HG02840 (cell line): ENCODE measurements around the gene TRIP12.
"Not testable (repeated sequence)": the region's sequence is repeated elsewhere in the genome, so short reads cannot be mapped to it uniquely, and the experiment has no call there.

Experiments used
- ATAC-seq: cut with Tn5 transposase; IDR thresholded peaks from one replicate; pipeline ENCODE4 v1.9.1; 2021; ENCODE audit warnings: mild to moderate bottlenecking, moderate library complexity, moderate number of reproducible peaks; ENCODE audit not compliant: unreplicated experiment, low FRiP score

The TRIP12 gene

DNA sequence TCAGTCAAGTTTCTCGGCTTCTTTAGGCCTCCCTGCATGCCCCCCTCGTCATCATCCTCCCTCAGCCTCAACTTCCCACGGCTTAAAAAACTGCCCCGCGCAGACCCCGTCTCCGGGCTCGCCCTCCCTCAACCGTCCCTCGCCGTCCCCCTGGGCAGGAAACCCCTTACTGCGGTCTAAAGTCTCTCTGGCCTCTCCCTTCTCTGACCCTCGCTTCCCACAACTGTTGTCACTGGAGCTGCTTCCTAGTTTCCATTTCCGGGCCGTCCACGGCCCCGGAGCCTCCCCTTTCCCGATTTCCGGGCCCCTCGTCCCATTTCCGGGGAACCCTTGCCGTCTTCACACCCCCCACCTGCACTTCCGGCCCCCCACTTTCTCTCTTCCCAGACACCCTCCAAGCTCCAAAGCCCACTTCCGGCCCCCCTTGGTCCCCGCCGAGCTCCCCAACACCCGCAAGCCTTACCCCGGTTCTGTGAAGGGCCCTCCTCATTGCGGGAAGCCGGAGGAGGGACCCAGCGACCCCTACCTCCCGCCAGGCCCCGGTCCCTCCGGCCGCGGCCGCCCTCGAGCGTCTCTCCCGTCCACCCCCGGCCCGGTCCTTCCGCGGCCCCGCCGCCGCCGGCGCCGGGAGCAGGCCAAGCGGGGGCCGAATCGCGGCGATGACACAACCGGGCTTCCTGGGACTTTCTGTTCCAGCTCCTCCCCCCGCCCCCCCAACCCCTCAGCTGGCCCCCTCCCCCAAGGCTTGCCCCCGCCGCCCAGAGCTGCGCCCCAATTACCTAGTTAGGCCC lies 513 bp downstream of the TRIP12 start:
- peak; percentile 26 for ATAC-seq

DNA sequence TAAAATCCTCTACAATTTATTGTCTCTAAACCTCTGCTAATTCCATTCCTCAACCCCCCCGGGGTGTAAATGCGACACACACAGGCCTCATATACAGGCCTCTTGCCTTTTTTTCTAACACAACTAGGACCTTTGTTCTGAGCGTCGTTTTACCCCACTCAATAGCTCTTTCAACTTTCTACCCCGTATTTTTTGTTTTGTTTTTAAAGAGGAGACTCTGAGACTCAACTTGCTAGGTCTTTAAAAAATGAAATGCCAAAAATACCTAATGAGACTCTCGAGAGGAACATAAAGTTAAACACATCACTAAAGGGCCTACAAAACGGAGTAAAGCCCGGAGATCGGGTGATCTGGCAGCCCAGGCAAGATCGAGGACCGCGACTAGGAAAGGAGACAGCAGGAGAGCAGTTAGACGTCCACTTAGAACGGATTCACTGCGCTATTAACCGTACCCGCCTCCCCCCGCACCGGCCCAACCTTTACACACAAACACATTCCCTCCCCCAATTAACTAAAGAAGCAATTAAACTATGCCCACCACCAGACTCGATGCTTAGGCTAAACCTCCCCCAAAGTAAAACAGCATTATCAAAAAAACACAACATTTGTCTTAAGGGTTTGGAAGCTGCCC lies 1.7 kb downstream of the TRIP12 start:
- no peak for ATAC-seq

DNA sequence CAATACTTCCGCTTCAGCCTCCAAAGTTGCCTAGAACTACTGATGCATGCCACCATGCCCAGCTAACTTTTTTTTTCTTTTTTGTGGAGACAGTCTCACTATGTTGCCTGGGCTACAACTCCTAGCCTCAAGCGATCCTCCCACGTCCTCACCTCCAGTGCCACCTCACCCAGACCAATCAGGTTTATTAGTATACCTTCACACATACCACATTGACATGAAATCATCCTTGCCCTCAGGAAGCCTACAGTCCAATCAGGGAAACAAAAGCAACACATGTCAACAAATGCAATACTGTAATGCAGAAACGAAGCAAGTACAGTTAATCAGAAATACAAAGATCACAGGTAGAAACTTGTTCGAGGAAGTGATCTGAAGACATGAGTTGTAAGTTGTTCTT lies 4.0 kb downstream of the TRIP12 start:
- ATAC-seq: no peak

DNA sequence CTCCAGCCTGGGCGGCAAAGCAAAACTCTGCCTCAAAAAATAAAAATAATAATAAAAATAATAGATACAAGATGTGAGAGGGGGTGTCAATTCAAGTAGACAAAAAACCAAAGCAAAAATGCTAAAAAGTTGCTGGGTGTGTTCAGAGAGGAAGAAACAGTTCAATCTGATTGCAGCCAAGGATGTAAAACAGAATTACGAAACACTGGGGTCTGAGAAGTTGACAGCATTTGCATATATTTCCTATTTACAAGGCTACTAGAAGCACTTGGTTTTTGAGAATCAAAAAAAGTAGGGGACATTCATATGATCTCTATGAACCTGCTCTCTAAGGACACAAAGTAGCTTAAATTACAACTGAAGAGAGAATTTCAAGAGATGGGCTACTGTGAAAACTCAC lies 7.6 kb downstream of the TRIP12 start:
- no peak for ATAC-seq

DNA sequence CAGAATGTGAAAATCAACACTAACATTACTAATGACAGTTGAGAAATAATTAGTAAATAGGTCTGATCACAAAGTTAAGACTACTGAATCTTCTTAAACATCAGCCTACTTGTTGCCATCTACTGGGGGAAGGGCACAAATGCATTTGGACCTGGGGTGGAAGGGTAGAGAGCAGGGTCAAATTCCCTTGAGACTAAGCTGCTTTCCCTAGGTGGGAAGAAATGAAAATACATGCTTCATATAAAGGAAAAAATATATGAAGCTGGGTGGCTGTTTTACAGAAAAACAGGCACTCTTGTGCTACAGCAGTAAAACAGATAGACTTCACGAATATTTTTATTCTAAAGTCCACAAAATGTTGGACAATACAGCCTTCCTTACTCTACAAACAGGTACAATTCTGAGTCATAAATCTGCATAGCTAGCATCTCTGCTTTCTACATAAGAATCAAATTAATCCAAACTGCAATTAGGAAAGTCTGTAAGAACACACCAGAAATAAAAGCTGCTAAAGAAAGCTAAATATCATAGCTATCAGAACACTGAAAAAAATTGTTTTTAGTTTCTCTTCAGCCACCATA lies 10.9 kb downstream of the TRIP12 start:
- peak; percentile 56 for ATAC-seq

DNA sequence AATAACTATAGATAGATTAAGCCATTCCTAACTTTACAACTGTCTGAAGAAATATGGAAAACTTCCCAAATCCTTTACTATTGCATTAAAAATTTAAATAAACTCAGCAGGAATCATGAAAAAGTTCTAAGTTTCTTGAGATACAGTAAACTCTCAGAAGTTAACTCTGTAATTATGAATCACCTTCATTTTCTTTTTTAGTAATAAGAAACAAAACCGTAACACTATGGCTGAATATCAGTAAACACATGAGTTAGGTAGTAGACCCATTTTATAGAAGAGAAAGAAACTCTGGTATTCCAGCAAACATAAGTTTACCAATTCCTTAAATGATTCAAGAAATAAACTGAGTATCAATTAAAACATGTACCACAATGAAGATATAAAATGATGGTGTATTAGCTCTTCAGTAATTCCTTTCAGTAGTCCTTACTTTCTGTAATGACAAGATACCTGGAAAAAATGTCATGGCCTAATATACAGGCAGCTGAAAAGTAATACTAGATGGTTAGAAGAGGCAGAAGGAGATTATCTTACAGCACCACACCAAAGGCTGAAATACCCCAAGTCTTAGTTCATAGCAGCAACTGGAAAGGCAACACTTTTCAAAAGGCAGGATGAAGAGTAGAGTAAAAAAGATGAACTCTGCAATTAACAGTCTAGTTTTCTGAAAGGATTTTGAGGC lies 11.5 kb downstream of the TRIP12 start:
- ATAC-seq: no peak

DNA sequence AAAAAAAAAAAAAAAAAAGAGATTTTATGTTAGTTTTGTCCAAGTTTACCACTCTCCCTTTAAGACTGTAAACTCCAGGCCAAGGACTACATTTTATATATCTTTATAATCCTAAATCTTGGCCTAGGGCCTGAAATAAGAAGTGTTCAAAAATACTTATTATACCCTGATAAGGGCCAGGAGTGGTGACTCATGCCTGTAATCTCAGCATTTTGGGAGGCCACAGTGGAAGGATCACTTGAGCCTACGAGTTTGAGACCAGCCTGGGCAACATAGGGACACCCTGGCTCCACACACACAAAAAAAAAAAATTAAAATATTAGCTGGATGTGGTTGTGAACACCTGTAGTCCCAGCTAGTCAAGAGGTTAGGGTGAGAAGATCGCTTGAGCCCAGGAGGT lies 12.7 kb downstream of the TRIP12 start:
- no peak for ATAC-seq

DNA sequence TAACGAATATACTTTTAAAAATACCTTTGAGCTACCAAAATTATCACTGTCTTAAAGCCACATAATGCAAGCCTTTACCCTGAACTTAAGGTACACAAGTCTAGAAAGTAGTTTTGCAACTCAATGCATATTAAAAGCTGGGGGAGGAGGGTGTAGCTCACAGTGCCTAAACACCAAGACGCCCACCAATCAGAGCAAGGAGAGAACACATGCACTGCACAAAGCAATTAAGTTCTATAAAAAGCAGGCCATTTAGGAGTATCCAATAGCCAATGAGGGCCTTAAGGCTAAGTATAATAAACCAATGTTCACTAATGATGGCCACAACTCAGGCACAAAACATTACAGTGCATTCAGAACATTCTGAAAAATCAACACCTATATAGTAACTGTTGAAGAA lies 16.2 kb downstream of the TRIP12 start:
- no peak for ATAC-seq

DNA sequence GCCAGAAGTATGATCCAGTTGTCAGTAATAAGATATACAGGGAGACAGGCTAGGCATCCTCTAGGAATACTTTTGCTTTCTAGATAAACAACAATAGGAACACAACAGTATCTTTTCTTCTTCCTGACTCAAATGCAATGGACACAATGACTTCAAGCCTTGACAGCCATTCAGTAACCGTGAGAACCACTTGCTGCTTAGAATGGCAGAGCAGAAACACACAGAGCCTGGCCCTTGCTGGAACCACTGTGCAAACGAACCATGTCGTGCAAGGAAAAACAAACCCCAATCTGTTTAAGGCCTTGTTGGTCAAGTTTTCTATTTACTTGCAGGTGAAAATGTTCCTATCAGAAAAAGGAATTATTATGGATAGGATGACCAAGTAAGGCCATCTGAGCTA lies 18.8 kb downstream of the TRIP12 start:
- no peak for ATAC-seq

DNA sequence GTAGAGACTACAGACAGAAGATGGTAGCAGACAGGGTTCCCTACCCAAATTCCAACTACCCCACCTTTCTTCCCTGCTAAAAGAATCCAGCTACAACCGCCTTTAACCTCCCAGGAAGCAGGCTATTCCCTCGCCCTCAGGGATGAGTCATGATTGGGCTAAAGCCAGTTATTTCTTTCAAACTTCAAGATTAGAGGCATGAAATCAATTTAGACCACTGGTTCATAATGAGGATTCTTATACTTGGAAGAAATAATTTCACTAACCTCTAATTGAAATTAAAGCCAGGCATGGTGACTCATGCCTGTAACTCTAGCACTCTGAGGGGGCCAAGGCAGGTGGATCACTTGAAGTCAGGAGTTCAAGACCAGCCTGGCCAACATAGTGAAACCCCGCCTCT lies 20.0 kb downstream of the TRIP12 start:
- no peak for ATAC-seq

DNA sequence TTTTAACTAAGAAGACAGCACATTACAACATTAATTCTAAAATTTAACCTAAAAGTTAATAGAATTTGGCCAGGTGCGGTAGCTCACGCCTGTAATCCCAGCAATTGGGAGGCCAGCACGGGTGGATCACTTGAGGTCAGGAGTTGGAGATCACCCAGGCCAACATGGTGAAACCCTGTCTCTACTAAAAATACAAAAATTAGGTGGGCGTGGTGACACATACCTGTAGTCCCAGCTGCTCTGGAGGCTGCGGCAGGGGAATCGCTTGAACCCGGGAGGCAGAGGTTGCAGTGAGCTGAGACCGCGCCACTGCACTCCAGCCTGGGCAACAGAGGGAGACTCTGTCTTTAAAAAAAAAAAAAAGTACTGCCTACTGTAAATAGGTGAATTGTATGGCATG lies 21.3 kb downstream of the TRIP12 start:
- ATAC-seq: not testable (repeated sequence)

DNA sequence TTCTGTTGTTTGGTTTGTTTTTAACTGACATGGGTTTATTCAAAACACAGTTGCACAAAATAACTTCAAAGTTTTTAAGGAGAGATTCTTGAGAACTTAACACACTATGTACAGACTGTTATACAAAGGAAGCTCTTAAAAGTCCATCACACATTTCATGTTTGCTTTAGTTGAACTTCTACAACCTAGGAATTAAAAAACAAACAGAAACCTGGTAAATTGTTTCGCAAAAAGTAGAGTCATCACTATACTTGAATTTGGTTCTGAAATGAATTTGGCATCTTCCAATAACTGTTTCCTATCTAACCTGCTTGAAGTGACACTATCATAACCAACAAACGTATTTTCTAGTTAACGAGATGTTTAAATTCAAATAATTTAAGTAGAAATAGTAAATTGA lies 21.8 kb downstream of the TRIP12 start:
- ATAC-seq: no peak

DNA sequence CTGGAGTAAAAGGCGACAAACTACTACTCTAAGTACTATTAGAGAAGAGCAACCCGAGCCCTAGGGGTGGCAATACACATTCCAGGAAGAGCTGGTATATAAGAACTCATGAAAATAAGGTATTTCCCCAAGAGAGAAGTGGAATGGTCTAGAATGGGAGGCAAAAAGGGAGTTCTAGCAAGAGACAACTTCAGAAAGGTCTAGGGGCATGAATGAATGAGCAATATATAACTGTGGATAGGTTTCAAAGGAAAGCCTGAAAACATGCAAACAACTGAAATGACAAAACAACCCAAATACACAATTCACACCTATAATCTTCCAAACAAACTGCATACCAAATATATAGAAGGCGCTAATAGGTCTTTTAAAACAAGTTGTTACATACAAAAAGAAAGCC lies 22.2 kb downstream of the TRIP12 start:
- ATAC-seq: no peak

DNA sequence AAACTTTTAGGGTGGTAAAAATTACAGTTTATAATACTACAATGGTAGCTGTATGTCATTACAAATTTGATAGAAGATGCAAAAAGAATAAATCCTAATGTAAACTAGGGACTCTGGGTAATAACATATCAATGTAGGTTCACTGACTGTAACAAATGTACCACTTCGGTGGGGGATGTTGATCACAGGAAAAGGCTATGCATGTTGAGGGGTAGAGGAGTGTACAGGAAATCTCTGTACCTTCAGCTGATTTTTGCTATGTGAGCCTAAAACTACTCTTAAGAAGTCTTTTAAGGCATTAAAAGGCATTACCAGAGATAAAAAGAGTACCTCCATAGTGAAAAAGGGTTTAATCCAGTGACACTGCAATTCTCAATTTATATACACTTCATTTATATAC lies 25.0 kb downstream of the TRIP12 start:
- ATAC-seq: no peak

DNA sequence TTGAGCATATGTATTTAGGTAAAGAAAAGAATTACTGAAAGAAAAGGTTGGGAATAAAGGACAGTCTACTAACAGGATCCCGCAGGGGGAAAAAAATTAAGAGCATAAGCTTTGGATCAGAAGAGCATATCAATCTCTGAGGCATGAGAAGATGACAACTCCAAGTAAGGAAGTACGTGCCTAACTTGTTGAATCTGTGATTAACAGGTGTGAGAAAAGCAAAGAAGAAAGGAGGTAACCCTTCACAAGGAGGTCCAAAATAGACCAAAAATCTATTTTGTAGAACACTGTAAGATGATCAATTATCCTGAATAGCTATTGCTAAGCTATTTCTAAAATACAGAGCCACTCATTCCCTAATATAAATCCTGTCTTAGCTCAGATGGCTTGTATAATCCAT lies 32.8 kb downstream of the TRIP12 start:
- ATAC-seq: no peak

DNA sequence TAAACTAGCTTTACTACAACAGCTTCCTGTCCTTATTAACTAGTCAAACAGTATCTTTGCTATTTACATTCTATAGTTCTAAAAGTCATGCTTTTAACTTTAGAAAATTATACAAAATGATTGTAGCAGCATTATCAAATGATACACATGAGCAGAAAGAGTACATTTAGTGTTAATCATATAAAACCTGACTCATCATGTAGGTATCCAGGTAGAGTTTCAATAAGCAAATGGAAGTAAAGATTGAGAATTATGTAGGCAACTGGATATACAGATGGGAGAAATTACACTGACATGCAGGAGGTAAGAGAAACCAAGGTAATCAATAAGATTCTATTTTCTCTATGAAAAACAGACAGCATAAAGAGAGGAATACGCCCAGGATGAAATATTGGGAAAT lies 33.8 kb downstream of the TRIP12 start:
- ATAC-seq: no peak

DNA sequence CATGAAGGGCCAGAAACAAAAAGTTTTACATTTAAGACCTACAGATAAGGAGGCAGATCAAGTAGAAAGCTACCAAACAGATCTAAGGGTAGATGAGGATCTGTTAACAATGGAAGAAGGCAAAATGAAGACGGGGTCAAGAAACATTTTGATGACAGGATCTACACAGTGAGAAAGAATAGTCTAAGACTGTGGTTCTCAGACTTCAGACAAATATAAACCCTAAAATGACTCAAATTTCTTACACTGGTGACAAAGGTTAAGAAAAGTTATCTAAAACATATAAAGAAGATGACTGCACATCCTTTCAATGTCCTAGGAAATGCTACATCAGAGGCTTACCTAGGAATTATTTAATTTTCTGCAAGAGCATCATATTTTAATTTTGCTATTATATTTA lies 34.4 kb downstream of the TRIP12 start:
- ATAC-seq: no peak

DNA sequence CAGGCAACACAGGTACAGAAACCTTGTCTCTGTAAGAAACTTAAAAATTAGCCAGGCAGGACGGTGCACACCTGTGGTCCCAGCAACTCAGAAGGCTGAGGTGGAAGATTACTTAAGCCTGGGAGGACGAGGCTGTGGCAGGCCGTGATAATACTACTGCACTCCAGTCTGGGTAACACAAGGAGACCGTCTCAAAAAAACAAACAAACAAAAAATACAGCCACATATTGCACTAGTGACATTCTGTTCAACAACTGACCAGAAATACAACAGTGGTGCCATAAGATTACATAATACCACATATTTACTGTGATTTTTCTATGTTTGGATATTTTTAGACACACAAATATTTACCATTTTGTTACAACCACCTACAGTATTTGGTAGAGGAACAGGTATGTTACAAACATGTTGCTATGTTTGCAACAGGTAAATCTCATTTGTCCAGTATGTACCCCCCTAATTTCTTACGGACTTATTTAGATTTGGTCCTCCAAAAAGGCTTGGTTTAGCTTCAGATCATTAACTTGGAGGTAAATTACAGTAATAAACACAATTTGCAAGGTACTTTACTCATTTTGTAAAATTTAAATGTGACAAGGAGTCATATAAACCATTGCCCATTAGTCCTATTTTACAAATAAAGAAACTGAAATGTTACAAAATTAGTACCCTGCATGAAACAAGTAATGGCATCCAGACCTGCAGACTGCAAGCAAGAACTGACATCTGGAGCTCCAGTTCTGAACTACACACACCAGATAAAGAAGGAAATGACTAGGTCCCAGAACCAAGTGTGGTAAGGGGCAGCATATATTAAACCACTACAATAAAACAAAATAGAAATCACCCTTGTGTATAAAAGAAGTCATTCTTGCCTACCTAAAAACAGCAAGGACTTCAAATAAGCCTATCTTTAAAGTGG lies 36.8 kb downstream of the TRIP12 start:
- ATAC-seq: peak; percentile 66

DNA sequence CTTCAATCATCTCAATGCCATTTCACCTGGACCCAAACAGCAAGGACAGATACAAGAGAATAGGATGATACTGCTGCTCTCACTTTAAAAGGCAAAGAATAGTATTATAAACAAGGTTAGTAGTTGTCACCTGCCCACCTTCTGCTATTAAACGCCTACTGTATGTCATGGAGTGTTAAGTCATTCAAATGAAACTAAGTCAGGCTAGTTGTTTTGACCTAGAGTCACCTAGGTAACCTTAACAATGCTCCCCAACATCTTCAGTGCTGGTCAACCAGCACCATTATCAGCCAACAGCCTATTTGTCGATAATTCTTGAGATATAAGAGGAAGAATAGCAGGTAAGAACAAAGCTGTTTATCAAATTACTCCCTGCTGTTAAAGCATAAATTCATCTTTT lies 39.2 kb downstream of the TRIP12 start:
- no peak for ATAC-seq

DNA sequence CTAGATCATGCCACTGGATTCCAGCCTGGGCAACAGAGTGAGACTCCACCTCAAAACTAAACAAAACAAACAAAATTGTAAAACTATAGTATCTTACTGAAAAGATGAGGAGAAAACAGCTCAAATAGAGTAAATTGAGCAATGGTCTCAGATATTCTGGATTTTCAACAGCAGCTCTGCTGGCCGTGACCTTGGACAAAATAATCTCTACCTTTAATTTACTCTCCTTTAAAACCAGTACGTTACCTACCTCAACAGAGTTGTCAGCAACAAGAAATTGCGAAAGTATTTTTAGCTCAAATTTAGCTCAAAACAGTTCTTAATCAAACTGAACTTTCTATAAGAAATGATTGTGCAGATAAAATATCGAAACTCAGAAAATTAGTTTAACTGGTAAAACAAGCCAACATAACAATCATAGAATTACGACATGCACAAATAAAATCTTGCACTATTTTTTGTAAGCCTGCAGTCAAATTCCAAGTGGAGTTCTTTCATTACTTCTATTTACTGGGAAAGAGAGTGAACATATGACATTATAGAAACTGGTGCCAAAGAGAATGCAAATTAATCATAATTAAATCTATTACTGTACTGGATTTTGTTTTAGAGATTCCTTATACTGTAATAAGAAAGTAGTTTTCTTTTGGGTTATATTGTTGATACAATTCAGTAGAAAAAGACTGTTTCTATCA lies 40.8 kb downstream of the TRIP12 start:
- ATAC-seq: no peak
